Cardiac fibroblast (primary cell): ENCODE data around the gene COL25A1.

Source experiments
- DNase-seq, 2 donors: peaks; one replicate each; pipeline versions ENCODE4 v3.0.0 to v3.0.0-alpha.2; 2010; ENCODE audit warnings: low read depth in 2 of 2
- H3K4me3 ChIP-seq, 2 donors: replicated peaks in 1 of 2; 1 replicate in 1 of 2; 2 replicates in 1 of 2; pipeline ENCODE4 v1.5.1; 2011; ENCODE audit warnings: low read depth in 2 of 2, low read length in 2 of 2, mild to moderate bottlenecking in 2 of 2, moderate library complexity in 1 of 2
- CTCF ChIP-seq: IDR thresholded peaks from one replicate; pipeline ENCODE4 v1.5.1; 2011; ENCODE audit warnings: low read depth, mild to moderate bottlenecking, low read length, inconsistent platforms

COL25A1 gene

DNA sequence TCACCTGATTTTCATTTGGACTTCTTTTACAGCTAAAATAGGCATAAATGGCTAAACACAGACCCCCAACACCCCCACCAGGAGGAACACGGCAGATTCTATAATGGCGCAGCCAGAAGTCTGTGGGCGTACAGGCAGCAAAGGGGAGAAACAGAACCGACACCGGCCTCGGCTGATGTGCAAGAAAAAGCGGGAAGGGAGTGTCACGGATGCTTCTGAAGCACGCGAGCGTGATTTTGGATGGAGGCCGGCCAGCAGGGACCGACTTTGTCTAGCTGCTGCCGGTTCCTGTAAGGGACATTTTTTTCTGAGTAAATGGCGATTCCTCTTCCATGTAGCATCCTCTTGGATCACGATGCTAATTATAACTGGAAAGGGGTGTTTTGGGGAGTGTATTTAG, 514.7 kb downstream of the COL25A1 start:
- no peak overlapping the region for H3K4me3 ChIP-seq
- TF ChIP-seq CTCF = no peak
- no peak for DNase-seq

- H3K4me3 ChIP-seq = no peak overlapping the region
- DNase-seq = no peak
- no peak for TF ChIP-seq CTCF
These were observed 515.4 kb downstream of the COL25A1 start for GRCh38 chr4:108787106-108787505.

DNA sequence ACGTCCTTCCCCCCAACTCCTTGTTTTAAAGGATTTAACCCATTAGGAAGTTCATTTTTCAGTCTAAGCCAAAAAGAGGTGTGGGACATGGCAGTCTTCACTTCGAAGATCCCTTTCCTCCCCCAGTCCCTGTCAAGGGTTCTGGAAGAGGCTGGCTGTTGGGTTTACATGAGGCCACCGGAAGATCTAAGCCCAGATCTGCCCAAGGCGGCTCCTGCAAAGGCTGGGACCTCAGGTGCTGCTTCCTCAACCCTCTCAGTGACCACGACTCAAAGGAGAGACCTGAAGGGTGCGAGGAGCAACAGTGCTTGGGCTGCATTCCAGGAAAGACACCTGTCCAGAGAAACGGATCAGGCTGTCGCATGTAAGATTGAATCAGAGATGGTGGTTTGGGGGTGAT, 516.1 kb downstream of the COL25A1 start:
- TF ChIP-seq CTCF = no peak
- DNase-seq = no peak
- H3K4me3 ChIP-seq = no peak overlapping the region

- H3K4me3 ChIP-seq = no peak overlapping the region
- DNase-seq = peak; percentile 17 to 21
- no peak for TF ChIP-seq CTCF
These were observed 518.6 kb downstream of the COL25A1 start for GRCh38 chr4:108783665-108784463.

- no peak for DNase-seq
- TF ChIP-seq CTCF = no peak
- H3K4me3 ChIP-seq = no peak overlapping the region
These were observed 522.5 kb downstream of the COL25A1 start for GRCh38 chr4:108779958-108780357.

- H3K4me3 ChIP-seq = no peak overlapping the region
- DNase-seq = no peak
- no peak for TF ChIP-seq CTCF
These were observed 525.1 kb downstream of the COL25A1 start for GRCh38 chr4:108777388-108777787.

DNA sequence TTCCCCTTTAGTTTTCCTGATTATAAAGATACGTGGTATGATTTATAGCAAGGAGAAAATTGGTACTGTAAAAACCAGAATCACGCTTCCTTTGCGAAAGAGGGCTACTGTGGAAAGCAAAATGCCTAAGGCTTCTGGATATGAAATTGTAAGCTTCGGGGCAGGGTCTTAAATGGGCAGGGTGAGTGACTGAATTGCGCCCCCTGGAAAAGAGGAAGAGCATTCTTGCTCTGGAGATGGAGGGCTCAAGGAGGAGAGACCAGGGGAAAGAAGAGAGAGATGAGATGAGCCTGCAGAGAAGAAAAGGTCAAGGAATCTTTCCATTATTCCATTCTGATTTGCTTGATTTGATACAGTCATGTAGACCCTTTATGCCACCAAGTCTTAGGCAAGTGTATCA, 526.5 kb downstream of the COL25A1 start:
- no peak for TF ChIP-seq CTCF
- no peak overlapping the region for H3K4me3 ChIP-seq
- no peak for DNase-seq
